ENCODE data around the gene MTHFR. TPM values are rescaled to one million over a fixed set of nuclear protein-coding genes. Genes with fewer than 3 reads are reported as not detected.

MTHFR gene
- total RNA-seq, 6 donors from 2014 or later = 51.5 to 163 (median 58.2) TPM

DNA sequence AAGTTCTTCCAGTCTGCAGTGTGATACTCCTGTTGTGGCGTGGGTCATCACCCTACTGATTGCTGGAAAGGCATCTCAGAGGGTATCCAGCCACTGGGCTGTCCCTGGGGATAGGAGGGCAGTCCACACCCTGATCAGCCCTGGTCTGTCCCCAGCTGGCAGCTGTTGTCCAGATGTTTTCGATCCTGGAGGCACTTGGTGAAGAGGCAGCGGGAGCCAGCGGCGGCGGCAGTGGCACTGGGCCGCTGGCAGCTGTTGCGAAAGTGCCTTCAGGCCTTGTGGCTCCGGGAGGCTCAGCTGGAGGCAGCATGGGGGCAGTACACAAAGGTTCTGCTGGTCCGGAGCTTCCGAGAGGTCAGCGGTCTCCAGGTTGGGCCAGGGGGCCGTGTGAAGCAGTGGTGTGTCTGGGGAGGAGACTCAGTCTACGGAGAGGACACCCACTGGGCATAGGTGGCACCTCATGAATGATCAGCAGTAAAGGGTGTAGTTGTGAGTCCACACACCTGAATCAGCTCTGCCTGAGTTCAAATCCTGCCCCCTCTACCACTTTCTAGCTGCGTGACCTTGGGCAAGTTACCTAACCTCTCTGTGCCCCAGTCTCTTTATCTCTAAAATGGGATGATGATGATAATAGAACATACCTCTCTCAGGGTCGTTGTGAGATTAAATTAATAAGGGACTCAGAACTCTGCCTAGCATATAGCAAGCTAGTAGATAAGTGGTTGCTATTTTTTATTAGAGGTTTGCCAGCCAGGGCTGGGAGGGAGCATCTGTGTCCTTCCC is 37.7 kb downstream of the MTHFR start:
- Histone ChIP-seq H3K4me3 (no peak overlapping the region), H3K27me3 (no peaks in the 10 kb centered on the region), H3K27ac (no peak overlapping the region), H3K4me1 (no peaks in the 10 kb centered on the region), H3K9me3 (no peaks in the 10 kb centered on the region), H3K36me3 (no peaks in the 10 kb centered on the region)
- WGBS, 2 donors = 70 to 77% methylated on average over 16 of the region's 16 CpGs
- TF ChIP-seq EP300 (IDR thresholded peaks at IDR 0.05) (no peak), POLR2A (IDR thresholded peaks at IDR 0.05) (no peak)
- TF ChIP-seq, protein P1, sequence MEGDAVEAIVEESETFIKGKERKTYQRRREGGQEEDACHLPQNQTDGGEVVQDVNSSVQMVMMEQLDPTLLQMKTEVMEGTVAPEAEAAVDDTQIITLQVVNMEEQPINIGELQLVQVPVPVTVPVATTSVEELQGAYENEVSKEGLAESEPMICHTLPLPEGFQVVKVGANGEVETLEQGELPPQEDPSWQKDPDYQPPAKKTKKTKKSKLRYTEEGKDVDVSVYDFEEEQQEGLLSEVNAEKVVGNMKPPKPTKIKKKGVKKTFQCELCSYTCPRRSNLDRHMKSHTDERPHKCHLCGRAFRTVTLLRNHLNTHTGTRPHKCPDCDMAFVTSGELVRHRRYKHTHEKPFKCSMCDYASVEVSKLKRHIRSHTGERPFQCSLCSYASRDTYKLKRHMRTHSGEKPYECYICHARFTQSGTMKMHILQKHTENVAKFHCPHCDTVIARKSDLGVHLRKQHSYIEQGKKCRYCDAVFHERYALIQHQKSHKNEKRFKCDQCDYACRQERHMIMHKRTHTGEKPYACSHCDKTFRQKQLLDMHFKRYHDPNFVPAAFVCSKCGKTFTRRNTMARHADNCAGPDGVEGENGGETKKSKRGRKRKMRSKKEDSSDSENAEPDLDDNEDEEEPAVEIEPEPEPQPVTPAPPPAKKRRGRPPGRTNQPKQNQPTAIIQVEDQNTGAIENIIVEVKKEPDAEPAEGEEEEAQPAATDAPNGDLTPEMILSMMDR (IDR thresholded peaks at IDR 0.05) = no peak
- no peak for DNase-seq
- no peak for ATAC-seq (ENCODE audit: low FRiP score in 2 of 2)

DNA sequence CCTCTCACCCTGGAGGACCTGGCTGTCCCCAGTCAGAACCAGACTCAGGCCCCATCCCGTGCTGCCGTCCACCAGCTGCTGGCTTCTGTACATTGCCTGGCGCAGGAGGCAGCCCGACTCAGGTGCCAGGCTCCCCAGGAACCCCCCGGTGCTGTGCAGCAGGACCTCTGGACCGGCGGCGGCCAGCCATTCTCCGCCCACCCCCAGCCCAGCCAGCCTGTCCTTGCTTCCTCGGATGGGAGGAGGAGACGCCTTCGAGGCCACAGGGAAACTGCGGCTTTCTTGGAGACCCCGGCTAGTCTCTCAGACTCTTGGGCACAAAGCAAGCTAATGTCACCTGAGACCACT is 39.4 kb downstream of the MTHFR start:
- ATAC-seq (ENCODE audit: low FRiP score in 2 of 2) = no peak
- no peak for DNase-seq
- no peak overlapping the region for H3K27ac ChIP-seq

DNA sequence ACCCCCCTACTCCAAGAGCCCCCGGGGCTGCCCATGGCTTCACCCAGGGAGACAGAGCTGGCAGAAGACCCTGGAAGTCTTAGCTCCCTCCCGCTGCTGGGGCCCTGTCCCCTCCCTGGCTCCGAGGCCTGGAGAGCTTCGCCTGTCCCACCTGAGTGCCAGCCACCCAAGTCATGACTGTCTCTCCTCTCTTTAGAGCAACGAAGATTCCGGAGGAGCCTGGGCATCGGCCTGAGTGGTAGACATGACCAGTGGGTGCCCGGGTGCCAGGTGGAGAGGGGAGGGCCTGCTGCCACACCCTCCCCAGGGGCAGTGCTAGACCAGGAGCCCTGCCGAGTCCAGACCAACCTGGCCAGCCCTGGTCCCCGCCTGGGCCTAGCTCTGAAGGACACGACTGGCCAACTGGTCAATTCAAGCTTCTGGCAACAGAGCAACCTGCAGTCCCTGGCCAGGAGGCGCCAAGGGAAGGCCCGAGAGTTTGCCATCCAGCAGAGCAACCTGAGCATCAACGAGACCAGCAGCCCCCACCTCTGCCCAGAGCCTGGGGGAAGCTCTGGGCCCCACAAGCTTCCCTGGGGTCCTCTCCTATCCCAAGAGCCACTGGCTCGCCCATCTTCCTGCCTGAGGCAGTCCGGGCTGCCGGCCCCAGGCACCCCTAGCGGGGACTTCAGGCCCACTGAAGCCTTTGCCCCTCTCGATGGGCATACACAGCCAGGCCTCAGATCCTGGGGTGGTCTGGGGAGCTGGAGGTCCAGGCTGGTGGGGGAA is 39.9 kb downstream of the MTHFR start:
- Histone ChIP-seq H3K27ac (no peak overlapping the region), H3K4me3 (no peak overlapping the region), H3K36me3 (no peaks in the 10 kb centered on the region), H3K9me3 (no peaks in the 10 kb centered on the region), H3K27me3 (peaks cover 0 to 8% (median 2%) of the 10 kb centered on the region in 4 donors), H3K4me1 (peaks cover 7 to 10% (median 8%) of the 10 kb centered on the region in 4 donors)
- TF ChIP-seq, protein P1 (IDR thresholded peaks at IDR 0.05) = no peak
- TF ChIP-seq POLR2AphosphoS5 (IDR thresholded peaks at IDR 0.05) (no peak), EP300 (IDR thresholded peaks at IDR 0.05) (no peak), POLR2A (IDR thresholded peaks at IDR 0.05) (no peak)
- DNase-seq (no peak), ATAC-seq (ENCODE audit: low FRiP score in 2 of 2) (peak in 1 of 2 donors; percentile 47)
- 88 to 90% methylated on average over 3 to 17 of the region's 19 CpGs for WGBS, 2 donors

More for the DNA sequence above, 39.4 kb downstream of the MTHFR start:
- peaks cover 7 to 10% (median 8%) of the 10 kb centered on the region in 4 donors for H3K4me1 ChIP-seq
- H3K4me3 ChIP-seq = no peak overlapping the region
- no peaks in the 10 kb centered on the region for H3K9me3 ChIP-seq
- H3K27me3 ChIP-seq = peaks cover 0 to 7% (median 2%) of the 10 kb centered on the region in 4 donors
- H3K36me3 ChIP-seq = no peaks in the 10 kb centered on the region
- TF ChIP-seq POLR2A (IDR thresholded peaks at IDR 0.05) (no peak), POLR2AphosphoS5 (IDR thresholded peaks at IDR 0.05) (no peak), EP300 (IDR thresholded peaks at IDR 0.05) (no peak)
- TF ChIP-seq, protein P1 (IDR thresholded peaks at IDR 0.05) = no peak
- WGBS, 2 donors = 79 to 100% methylated on average over 1 to 11 of the region's 14 CpGs

DNA sequence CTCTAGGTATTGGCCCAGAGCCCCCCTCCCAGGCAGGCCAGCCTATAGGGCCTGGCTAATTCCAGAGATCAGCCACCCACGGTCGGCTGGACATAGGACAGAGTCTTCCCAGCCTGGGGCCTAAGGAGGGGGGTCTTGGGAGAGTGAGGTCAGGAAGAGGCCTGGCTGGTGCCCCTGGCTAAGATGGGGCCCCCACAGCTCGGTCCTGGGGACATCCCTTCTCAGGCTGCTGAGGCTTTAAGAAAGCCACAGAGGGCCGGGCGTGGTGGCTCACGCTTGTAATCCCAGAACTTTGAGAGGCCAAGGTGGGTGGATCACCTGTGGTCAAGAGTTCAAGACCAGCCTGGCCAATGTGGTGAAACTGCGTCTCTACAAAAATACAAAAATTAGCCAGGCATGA is 41.2 kb downstream of the MTHFR start:
- 76 to 91% methylated on average over 6 to 7 of the region's 7 CpGs for WGBS, 2 donors
- Histone ChIP-seq H3K4me3 (no peak overlapping the region), H3K27me3 (peaks cover 0 to 8% (median 2%) of the 10 kb centered on the region in 4 donors), H3K9me3 (no peaks in the 10 kb centered on the region), H3K4me1 (peaks cover 7 to 10% (median 8%) of the 10 kb centered on the region in 4 donors), H3K36me3 (no peaks in the 10 kb centered on the region), H3K27ac (no peak overlapping the region)
- ATAC-seq (ENCODE audit: low FRiP score in 2 of 2) (no peak), DNase-seq (no peak)
- TF ChIP-seq EP300 (IDR thresholded peaks at IDR 0.05) (no peak), POLR2A (IDR thresholded peaks at IDR 0.05) (no peak), POLR2AphosphoS5 (IDR thresholded peaks at IDR 0.05) (no peak)
- TF ChIP-seq, protein P1 (IDR thresholded peaks at IDR 0.05) = no peak

Data from upper lobe of left lung (tissue), 6 donors.